Measurements from ENCODE around the gene MAGEL2. TPM values are rescaled to one million over a fixed set of nuclear protein-coding genes. Genes with fewer than 3 reads are reported as not detected.

Gene MAGEL2
- total and polyA plus RNA-seq, 2 of the 8 experiments (the other 6 are each of a cell fraction or from before 2014, with no cell fraction given): 0.63 to 4.5 TPM

- no peak overlapping the region for H2BK5ac ChIP-seq (ENCODE audit: low read depth, low read length)
- H4K5ac ChIP-seq (ENCODE audit: insufficient read length, low read depth, low read length): no peak overlapping the region
- H3K27me3 ChIP-seq (replicated peaks in 1 of 4; ENCODE audit: control insufficient read depth in 3 of 4, extremely low read depth in 1 of 4, insufficient read depth in 3 of 4, low read length in 3 of 4): peaks cover 4 to 20% (median 8%) of the 10 kb centered on the region in 4 experiments; a peak in 6 of 7 replicates
- no peaks in the 10 kb centered on the region; the same call in 1 of the 2 replicates for H3K23me2 ChIP-seq (ENCODE audit: low read depth, low read length)
- H3K79me1 ChIP-seq (ENCODE audit: low read depth, low read length): no peaks in the 10 kb centered on the region
- H4K20me1 ChIP-seq (replicated peaks in 1 of 2; ENCODE audit: control insufficient read depth in 1 of 2, insufficient read depth in 2 of 2, low read length in 2 of 2): no peaks in the 10 kb centered on the region
- H3K27ac ChIP-seq (ENCODE audit: low read depth, low read length): no peak overlapping the region
- no peak overlapping the region for H2AFZ ChIP-seq (ENCODE audit: low read length)
- no peak overlapping the region for H4K91ac ChIP-seq (replicated peaks; ENCODE audit: insufficient read length, low read length)
- H3K23ac ChIP-seq (ENCODE audit: insufficient read length): no peak overlapping the region
- H3K36me3 ChIP-seq (ENCODE audit: control insufficient read depth in 2 of 4, insufficient read depth in 4 of 4, low read length in 3 of 4): peaks cover 0 to 3% (median 0%) of the 10 kb centered on the region in 4 experiments; a peak in 1 of 8 replicates
- peak in 1 of 2 experiments; percentile 70 for DNase-seq (ENCODE audit: low read depth in 1 of 2, low spot score in 2 of 2)
- 0 out of 8 replicates have a peak overlapping the region, but pooled peaks of 1 of the 4 experiments have one; percentile 31 for H3K4me3 ChIP-seq (ENCODE audit: extremely low read depth in 1 of 4, insufficient read depth in 2 of 4, low read depth in 3 of 4, low read length in 4 of 4)
- TF ChIP-seq, protein P1, sequence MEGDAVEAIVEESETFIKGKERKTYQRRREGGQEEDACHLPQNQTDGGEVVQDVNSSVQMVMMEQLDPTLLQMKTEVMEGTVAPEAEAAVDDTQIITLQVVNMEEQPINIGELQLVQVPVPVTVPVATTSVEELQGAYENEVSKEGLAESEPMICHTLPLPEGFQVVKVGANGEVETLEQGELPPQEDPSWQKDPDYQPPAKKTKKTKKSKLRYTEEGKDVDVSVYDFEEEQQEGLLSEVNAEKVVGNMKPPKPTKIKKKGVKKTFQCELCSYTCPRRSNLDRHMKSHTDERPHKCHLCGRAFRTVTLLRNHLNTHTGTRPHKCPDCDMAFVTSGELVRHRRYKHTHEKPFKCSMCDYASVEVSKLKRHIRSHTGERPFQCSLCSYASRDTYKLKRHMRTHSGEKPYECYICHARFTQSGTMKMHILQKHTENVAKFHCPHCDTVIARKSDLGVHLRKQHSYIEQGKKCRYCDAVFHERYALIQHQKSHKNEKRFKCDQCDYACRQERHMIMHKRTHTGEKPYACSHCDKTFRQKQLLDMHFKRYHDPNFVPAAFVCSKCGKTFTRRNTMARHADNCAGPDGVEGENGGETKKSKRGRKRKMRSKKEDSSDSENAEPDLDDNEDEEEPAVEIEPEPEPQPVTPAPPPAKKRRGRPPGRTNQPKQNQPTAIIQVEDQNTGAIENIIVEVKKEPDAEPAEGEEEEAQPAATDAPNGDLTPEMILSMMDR (IDR thresholded peaks at IDR 0.05; ENCODE audit: control extremely low read depth in 1 of 3, insufficient read depth in 1 of 3, low read depth in 1 of 3, low read length in 3 of 3): peak; percentile 62 to 81 (median 79)
- TF ChIP-seq SP2 (IDR thresholded peaks at IDR 0.05; ENCODE audit: low read length): no peak
- TF ChIP-seq RXRA (IDR thresholded peaks at IDR 0.05; ENCODE audit: insufficient read depth, low read depth, low read length): no peak
- TF ChIP-seq RAD21 (IDR thresholded peaks at IDR 0.05 in 1 of 2, conservative IDR thresholded peaks at IDR 0.05 in 1 of 2; ENCODE audit: low read depth in 2 of 2, low read length in 2 of 2): peak; percentile 87 to 91
- no peak overlapping the region for H2AK5ac ChIP-seq (ENCODE audit: low read depth, low read length)
- H3K4me1 ChIP-seq (replicated peaks in 1 of 4; ENCODE audit: control insufficient read depth in 3 of 4, insufficient read depth in 4 of 4, low read length in 3 of 4): no peaks in the 10 kb centered on the region; a peak in 3 of 7 replicates
- H3K9ac ChIP-seq (replicated peaks in 1 of 4; ENCODE audit: extremely low read depth in 1 of 4, low read depth in 3 of 4, low read length in 3 of 4): no peak overlapping the region
- no peak overlapping the region for H2BK20ac ChIP-seq (ENCODE audit: low read length)
- H3K4me2 ChIP-seq (ENCODE audit: insufficient read depth in 1 of 2, low read depth in 2 of 2, low read length in 2 of 2): peak overlapping the region; percentile 40 to 58
- no peak overlapping the region for H3K4ac ChIP-seq (replicated peaks; ENCODE audit: insufficient read length, low read depth, low read length)
- H3K14ac ChIP-seq (ENCODE audit: insufficient read length): no peak overlapping the region
- H2BK15ac ChIP-seq (ENCODE audit: low read length): no peak overlapping the region
- peaks cover 0 to 56% of the 10 kb centered on the region in 2 experiments; a peak in 2 of 4 replicates for H3K9me3 ChIP-seq (ENCODE audit: insufficient read depth in 2 of 2, low read depth in 1 of 2, low read length in 1 of 2)
- no peaks in the 10 kb centered on the region for H3K79me2 ChIP-seq (ENCODE audit: control insufficient read depth in 1 of 2, insufficient read depth in 2 of 2, low read length in 2 of 2)
- WGBS, 2 experiments (ENCODE audit: extremely low coverage in 1 of 2, insufficient coverage in 1 of 2, insufficient read length in 1 of 2, insufficient replicate concordance in 2 of 2, low coverage in 1 of 2, low lambda C conversion rate in 2 of 2, missing lambda C conversion rate in 1 of 2): 35% methylated on average over 13 of the region's 13 CpGs; no CpG with 5 or more reads in 1 of the 2 experiments
- no peak overlapping the region for H3K56ac ChIP-seq (replicated peaks; ENCODE audit: insufficient read length, low read depth, low read length)
- FAIRE-seq: peak; percentile 19
- no peak overlapping the region; the same call in none of the 2 replicates for H4K8ac ChIP-seq (ENCODE audit: extremely low read depth, insufficient read depth, low read length)
- no peak overlapping the region for H2BK12ac ChIP-seq (ENCODE audit: low read depth, low read length)
- POLR2A ChIA-PET (ENCODE audit: partially characterized antibody): interaction anchor here (0.5 kb wide), 1 partner anchor 1208 kb away, joined by 3 read pairs; no protein-coding TSS in a partner anchor
- H2BK120ac ChIP-seq (replicated peaks; ENCODE audit: low read depth, low read length): no peak overlapping the region
- CTCF ChIA-PET (ENCODE audit: partially characterized antibody): interaction anchor here (0.9 to 6.9 kb wide), 7 partner anchors 12 to 232 kb away, joined by 3 to 41 read pairs (median 4); no protein-coding TSS in a partner anchor
- H3K18ac ChIP-seq (ENCODE audit: extremely low read depth, low read length): no peak overlapping the region
Observed at GRCh38 chr15:23642413-23643044, 5.1 kb downstream of the MAGEL2 start.
